Karpas-422 (cell line): ENCODE results near the gene HMGB4. TPM values are rescaled to one million over a fixed set of nuclear protein-coding genes. Genes with fewer than 3 reads are reported as not detected.

ENCODE experiments used
- DNase-seq: peaks from one replicate; pipeline ENCODE4 v3.0.0-alpha.2; 2015
- H2AFZ ChIP-seq: fragments of 200-600 bp; sonication (generic); 2 replicates; pipeline ENCODE4 v1.6.1; 2014; ENCODE audit warnings: antibody characterized with exemption, low read length, mixed read lengths
- H3K27ac ChIP-seq: fragments of 200-600 bp; sonication (generic); 2 replicates; pipeline ENCODE4 v1.5.1; 2014; ENCODE audit warnings: mild to moderate bottlenecking, low read length, moderate library complexity
- H3K27me3 ChIP-seq: fragments of 200-600 bp; sonication (generic); 2 replicates; pipeline ENCODE4 v1.6.1; 2014; ENCODE audit warnings: low read length, mixed read lengths
- H3K36me3 ChIP-seq: fragments of 200-600 bp; sonication (generic); 2 replicates; pipeline ENCODE4 v1.6.1; 2014; ENCODE audit warnings: low read length, mixed read lengths; ENCODE audit not compliant: insufficient read depth
- H3K4me1 ChIP-seq: fragments of 200-600 bp; sonication (generic); 2 replicates; pipeline ENCODE4 v1.6.1; 2014; ENCODE audit warnings: mild to moderate bottlenecking, low read length, mixed read lengths
- H3K4me2 ChIP-seq: fragments of 200-600 bp; sonication (generic); 2 replicates; pipeline ENCODE4 v1.6.1; 2014; ENCODE audit warnings: low read length, low read depth, mild to moderate bottlenecking; ENCODE audit not compliant: poor library complexity, severe bottlenecking
- H3K4me3 ChIP-seq: fragments of 200-600 bp; sonication (generic); 2 replicates; pipeline ENCODE4 v1.5.1; 2014; ENCODE audit warnings: mild to moderate bottlenecking, antibody characterized with exemption, low read length, mixed read lengths
- H3K79me2 ChIP-seq: fragments of 200-600 bp; sonication (generic); 2 replicates; pipeline ENCODE4 v1.6.1; 2014; ENCODE audit warnings: mild to moderate bottlenecking, low read length, mixed read lengths
- H3K9ac ChIP-seq: fragments of 200-600 bp; sonication (generic); 2 replicates; pipeline ENCODE4 v1.6.0; 2014; ENCODE audit warnings: low read length
- H3K9me2 ChIP-seq: fragments of 200-600 bp; sonication (generic), shearing (Covaris generic); replicated peaks from 2 replicates; pipeline ENCODE4 v1.6.0; 2014; ENCODE audit warnings: mild to moderate bottlenecking, low read length, moderate library complexity; ENCODE audit not compliant: insufficient read depth
- H3K9me3 ChIP-seq: fragments of 300-700, 200-600 bp; sonication (generic); 2 replicates; pipeline ENCODE4 v1.6.1; 2014; ENCODE audit warnings: low read length, mixed read lengths
- H4K20me1 ChIP-seq: fragments of 200-600 bp; sonication (generic); 2 replicates; pipeline ENCODE4 v1.6.1; 2014; ENCODE audit warnings: mild to moderate bottlenecking, antibody characterized with exemption, low read length, low read depth; ENCODE audit not compliant: insufficient read depth
- total RNA-seq: library from RNA; depleted of rRNA; stranded (reverse); fragments of >200 nt; shearing (Covaris generic); gene quantifications from 2 replicates; pipeline ENCODE4 v1.2.3, GENCODE V29; 2014; ENCODE audit warnings: low replicate concordance

Gene HMGB4
- total RNA-seq, 1 experiment from 2014 or later = not detected

DNA sequence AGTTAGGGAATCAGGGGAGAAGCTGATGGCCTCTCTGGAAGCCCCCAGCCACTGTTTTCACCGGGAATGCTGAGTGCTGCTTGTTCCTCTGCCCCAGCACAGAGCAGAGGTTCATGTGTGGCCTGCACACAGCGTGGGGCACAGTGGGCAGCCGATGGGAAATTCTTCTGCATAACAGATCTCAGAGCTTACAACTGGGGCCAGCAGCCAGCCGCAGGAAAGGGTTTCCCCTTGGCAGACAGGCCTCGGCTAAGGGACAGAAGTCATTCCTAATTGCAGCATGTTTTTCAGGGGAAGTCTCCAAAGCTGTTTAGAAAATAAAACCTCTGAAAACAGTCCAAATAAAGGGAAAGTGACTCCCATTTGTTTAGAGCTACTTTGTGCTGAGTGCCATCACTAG is 22.6 kb downstream of the HMGB4 start:
- Histone ChIP-seq H3K4me1 (no peaks in the 10 kb centered on the region), H4K20me1 (no peaks in the 10 kb centered on the region), H3K27me3 (no peaks in the 10 kb centered on the region), H3K4me3 (no peak overlapping the region), H3K4me2 (no peak overlapping the region), H3K9ac (no peak overlapping the region), H3K36me3 (no peaks in the 10 kb centered on the region), H3K79me2 (no peaks in the 10 kb centered on the region), H3K9me2 (no peaks in the 10 kb centered on the region), H2AFZ (no peak overlapping the region), H3K9me3 (no peaks in the 10 kb centered on the region), H3K27ac (no peak overlapping the region)
- DNase-seq = no peak

DNA sequence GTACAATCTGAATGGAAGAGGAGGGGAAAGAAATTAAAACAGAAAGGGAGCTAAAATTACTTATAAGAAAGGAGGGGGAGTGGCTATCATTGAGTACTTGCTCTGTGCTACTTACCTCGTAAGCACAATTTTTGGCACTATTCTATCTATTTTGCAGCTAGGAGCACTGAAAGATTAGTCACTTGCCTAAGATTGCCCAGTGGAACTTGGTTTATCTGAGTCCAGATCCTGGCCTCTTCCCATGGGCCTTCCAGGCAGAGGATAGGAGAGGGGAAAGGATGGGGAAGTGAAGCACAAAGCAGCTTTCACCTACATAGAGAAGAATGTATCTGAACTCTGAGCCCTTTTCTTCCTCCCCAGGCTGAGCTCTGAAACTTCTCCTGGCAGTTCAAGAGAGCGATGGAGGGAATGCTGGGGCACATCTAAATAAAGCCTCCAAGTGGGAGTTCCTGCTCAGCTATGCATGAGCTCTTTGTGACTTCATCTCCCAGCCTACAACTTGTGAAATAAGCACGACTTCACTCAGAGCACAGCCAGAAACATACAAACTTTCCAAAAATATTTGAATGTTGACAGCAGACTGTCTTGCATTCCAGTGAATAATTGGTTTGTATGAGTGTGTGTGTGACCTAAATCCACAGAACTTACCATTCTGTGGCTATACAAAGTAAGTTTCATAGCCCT is 29.4 kb downstream of the HMGB4 start:
- Histone ChIP-seq H3K9me3 (no peaks in the 10 kb centered on the region), H3K36me3 (no peaks in the 10 kb centered on the region), H4K20me1 (no peaks in the 10 kb centered on the region), H3K27ac (no peak overlapping the region), H3K4me1 (no peaks in the 10 kb centered on the region), H3K9ac (no peak overlapping the region), H2AFZ (no peak overlapping the region), H3K9me2 (no peaks in the 10 kb centered on the region), H3K4me2 (no peak overlapping the region), H3K79me2 (no peaks in the 10 kb centered on the region), H3K27me3 (no peaks in the 10 kb centered on the region), H3K4me3 (no peak overlapping the region)
- no peak for DNase-seq

GRCh38 chr1:33895396-33895795 is 31.5 kb downstream of the HMGB4 start:
- Histone ChIP-seq H3K27ac (no peak overlapping the region), H3K9me3 (no peaks in the 10 kb centered on the region), H3K4me3 (no peak overlapping the region), H4K20me1 (no peaks in the 10 kb centered on the region), H3K4me2 (no peak overlapping the region), H3K9me2 (no peaks in the 10 kb centered on the region), H3K4me1 (no peaks in the 10 kb centered on the region), H3K36me3 (no peaks in the 10 kb centered on the region), H3K9ac (no peak overlapping the region), H3K27me3 (no peaks in the 10 kb centered on the region), H2AFZ (no peak overlapping the region), H3K79me2 (no peaks in the 10 kb centered on the region)
- DNase-seq = no peak

GRCh38 chr1:33895976-33896375 is 32.1 kb downstream of the HMGB4 start:
- Histone ChIP-seq H3K79me2 (no peaks in the 10 kb centered on the region), H3K4me1 (no peaks in the 10 kb centered on the region), H3K36me3 (no peaks in the 10 kb centered on the region), H2AFZ (no peak overlapping the region), H3K4me2 (no peak overlapping the region), H3K27me3 (no peaks in the 10 kb centered on the region), H4K20me1 (no peaks in the 10 kb centered on the region), H3K27ac (no peak overlapping the region), H3K4me3 (no peak overlapping the region), H3K9me2 (no peaks in the 10 kb centered on the region), H3K9ac (no peak overlapping the region), H3K9me3 (no peaks in the 10 kb centered on the region)
- no peak for DNase-seq

- no peak overlapping the region for H3K27ac ChIP-seq
- H3K9me2 ChIP-seq = no peaks in the 10 kb centered on the region
- no peak for DNase-seq
- H3K9ac ChIP-seq = no peak overlapping the region
- no peaks in the 10 kb centered on the region for H3K9me3 ChIP-seq
- H3K79me2 ChIP-seq = no peaks in the 10 kb centered on the region
- no peaks in the 10 kb centered on the region for H3K36me3 ChIP-seq
- H3K4me2 ChIP-seq = no peak overlapping the region
- H2AFZ ChIP-seq = no peak overlapping the region
- H3K4me3 ChIP-seq = no peak overlapping the region
- H3K27me3 ChIP-seq = no peaks in the 10 kb centered on the region
- peaks cover 5% of the 10 kb centered on the region for H3K4me1 ChIP-seq
- H4K20me1 ChIP-seq = no peaks in the 10 kb centered on the region
Observed at GRCh38 chr1:33897092-33897725, 33.3 kb downstream of the HMGB4 start.

GRCh38 chr1:33898406-33898805 is 34.5 kb downstream of the HMGB4 start:
- H3K27me3 ChIP-seq = no peaks in the 10 kb centered on the region
- no peak overlapping the region for H3K4me2 ChIP-seq
- H2AFZ ChIP-seq = no peak overlapping the region
- H3K9ac ChIP-seq = no peak overlapping the region
- no peaks in the 10 kb centered on the region for H3K9me2 ChIP-seq
- H3K36me3 ChIP-seq = no peaks in the 10 kb centered on the region
- H3K79me2 ChIP-seq = no peaks in the 10 kb centered on the region
- no peaks in the 10 kb centered on the region for H3K9me3 ChIP-seq
- H3K4me3 ChIP-seq = no peak overlapping the region
- H4K20me1 ChIP-seq = no peaks in the 10 kb centered on the region
- peaks cover 17% of the 10 kb centered on the region for H3K4me1 ChIP-seq
- no peak overlapping the region for H3K27ac ChIP-seq
- no peak for DNase-seq

GRCh38 chr1:33898881-33899280 is 35.0 kb downstream of the HMGB4 start:
- no peak overlapping the region for H3K4me2 ChIP-seq
- H3K9me3 ChIP-seq = no peaks in the 10 kb centered on the region
- no peak overlapping the region for H3K4me3 ChIP-seq
- H3K27ac ChIP-seq = no peak overlapping the region
- H3K36me3 ChIP-seq = no peaks in the 10 kb centered on the region
- no peak overlapping the region for H3K9ac ChIP-seq
- no peak for DNase-seq
- H3K4me1 ChIP-seq = peaks cover 22% of the 10 kb centered on the region
- H4K20me1 ChIP-seq = no peaks in the 10 kb centered on the region
- no peaks in the 10 kb centered on the region for H3K9me2 ChIP-seq
- no peaks in the 10 kb centered on the region for H3K79me2 ChIP-seq
- no peak overlapping the region for H2AFZ ChIP-seq
- H3K27me3 ChIP-seq = no peaks in the 10 kb centered on the region

- H3K27ac ChIP-seq = no peak overlapping the region
- no peak overlapping the region for H3K9ac ChIP-seq
- H3K36me3 ChIP-seq = no peaks in the 10 kb centered on the region
- H3K9me3 ChIP-seq = no peaks in the 10 kb centered on the region
- no peaks in the 10 kb centered on the region for H3K9me2 ChIP-seq
- no peak for DNase-seq
- H2AFZ ChIP-seq = no peak overlapping the region
- no peaks in the 10 kb centered on the region for H4K20me1 ChIP-seq
- H3K4me3 ChIP-seq = no peak overlapping the region
- no peaks in the 10 kb centered on the region for H3K27me3 ChIP-seq
- H3K4me2 ChIP-seq = no peak overlapping the region
- H3K4me1 ChIP-seq = peaks cover 30% of the 10 kb centered on the region
- no peaks in the 10 kb centered on the region for H3K79me2 ChIP-seq
Observed at GRCh38 chr1:33899746-33900145, 35.9 kb downstream of the HMGB4 start.
